GM12892 (cell line): ENCODE results near the gene MFSD6.

Source experiments
- POLR2A ChIP-seq: IDR thresholded peaks from 2 replicates; pipeline ENCODE4 v1.6.1; 2011; ENCODE audit warnings: low read depth, low read length, control low read depth
- POLR2AphosphoS5 ChIP-seq: IDR thresholded peaks from 2 replicates; pipeline ENCODE4 v1.6.1; 2011; ENCODE audit warnings: low read depth, low read length, control low read depth

DNA sequence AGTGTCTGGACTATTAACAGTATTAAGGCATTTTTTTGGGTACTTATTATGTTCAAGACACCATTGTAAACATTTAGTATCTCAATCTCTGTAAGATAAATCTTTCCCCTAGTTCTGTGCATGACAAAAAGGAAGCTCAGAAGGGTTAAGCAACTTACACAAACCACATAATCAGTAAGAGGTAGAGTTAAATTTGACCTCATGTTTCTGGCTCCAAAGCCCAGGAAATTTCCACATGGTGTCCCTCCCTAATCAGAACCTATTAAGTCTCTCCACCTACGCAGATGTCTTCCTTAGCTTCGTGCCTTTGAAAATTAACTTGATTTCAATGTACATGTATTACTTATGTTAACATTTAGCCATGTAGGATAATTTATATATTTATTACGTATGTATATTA, 2.0 kb downstream of the MFSD6 start:
- no peak for TF ChIP-seq POLR2AphosphoS5
- no peak for TF ChIP-seq POLR2A
